ENCODE data around the gene TM4SF4. TPM values are rescaled to one million over a fixed set of nuclear protein-coding genes. Genes with fewer than 3 reads are reported as not detected.
A peak's percentile ranks its signal among the peaks of the same experiment; 100 is the strongest.

TM4SF4 gene
- polyA plus RNA-seq, 5 donors = 0.08 to 0.98 (median 0.13) TPM; not detected in 2

GRCh38 chr3:149511040-149511626, 36.6 kb downstream of the TM4SF4 start:
- no peak for DNase-seq

GRCh38 chr3:149512073-149512782, 37.7 kb downstream of the TM4SF4 start:
- peak; percentile 38 to 50 for DNase-seq

GRCh38 chr3:149514471-149514870, 40.0 kb downstream of the TM4SF4 start:
- DNase-seq = no peak

- no peak for DNase-seq
Measured at GRCh38 chr3:149515249-149515648, 40.8 kb downstream of the TM4SF4 start.

- no peak for DNase-seq
Measured at GRCh38 chr3:149516920-149517319, 42.4 kb downstream of the TM4SF4 start.

GRCh38 chr3:149519912-149520311, 45.4 kb downstream of the TM4SF4 start:
- no peak for DNase-seq

GRCh38 chr3:149523512-149524299, 49.2 kb downstream of the TM4SF4 start:
- DNase-seq = no peak

GRCh38 chr3:149527531-149528339, 53.2 kb downstream of the TM4SF4 start:
- DNase-seq = no peak

- DNase-seq = no peak
Measured at GRCh38 chr3:149528340-149528650, 53.8 kb downstream of the TM4SF4 start.

- no peak for DNase-seq
Measured at GRCh38 chr3:149529099-149529498, 54.6 kb downstream of the TM4SF4 start.

- DNase-seq = no peak
Measured at GRCh38 chr3:149532489-149533180, 58.1 kb downstream of the TM4SF4 start.

- no peak for DNase-seq
Measured at GRCh38 chr3:149534082-149534481, 59.6 kb downstream of the TM4SF4 start.

GRCh38 chr3:149534671-149535332, 60.3 kb downstream of the TM4SF4 start:
- DNase-seq = peak in 1 of 2 donors; percentile 50

GRCh38 chr3:149535333-149535685, 60.8 kb downstream of the TM4SF4 start:
- no peak for DNase-seq

- peak; percentile 62 to 64 for DNase-seq
Measured at GRCh38 chr3:149536429-149536828, 61.9 kb downstream of the TM4SF4 start.

GRCh38 chr3:149538371-149538770, 63.9 kb downstream of the TM4SF4 start:
- no peak for DNase-seq

GRCh38 chr3:149541091-149541491, 66.6 kb downstream of the TM4SF4 start:
- DNase-seq = no peak

GRCh38 chr3:149542375-149543312, 68.1 kb downstream of the TM4SF4 start:
- DNase-seq = no peak

GRCh38 chr3:149545049-149545448, 70.6 kb downstream of the TM4SF4 start:
- no peak for DNase-seq

- peak; percentile 80 to 85 for DNase-seq
Measured at GRCh38 chr3:149547413-149547812, 72.9 kb downstream of the TM4SF4 start.
